Measurements from ENCODE around the gene NUP155. TPM values are rescaled to one million over a fixed set of nuclear protein-coding genes. Genes with fewer than 3 reads are reported as not detected.
"Not testable (repeated sequence)": the region's sequence is repeated elsewhere in the genome, so short reads cannot be mapped to it uniquely, and the experiment has no call there.

Gene NUP155
- 25.0 and 32.4 TPM in 2 replicates for total RNA-seq

- Histone ChIP-seq H4K20me1 (ENCODE audit: insufficient read depth, low read length) (peaks cover 6% of the 10 kb centered on the region), H3K4me3 (ENCODE audit: insufficient read depth, low read length) (peak within 1 kb of the TSS; percentile 94), H3K79me2 (ENCODE audit: insufficient read depth, low read length) (peaks cover 46% of the 10 kb centered on the region), H3K9me3 (ENCODE audit: low read depth, low read length) (no peaks in the 10 kb centered on the region), H3K36me3 (ENCODE audit: insufficient read depth, low read length) (no peaks in the 10 kb centered on the region), H3K27me3 (ENCODE audit: insufficient read depth, low read length) (no peaks in the 10 kb centered on the region), H2AFZ (ENCODE audit: low read length) (peak within 1 kb of the TSS; percentile 98), H3K4me1 (ENCODE audit: insufficient read depth, low read length) (peaks cover 14% of the 10 kb centered on the region), H3K4me2 (ENCODE audit: insufficient read depth, low read length) (peak within 1 kb of the TSS; percentile 98), H3K27ac (ENCODE audit: low read depth, low read length) (peak within 1 kb of the TSS; percentile 80)
- TF ChIP-seq CTCF (IDR thresholded peaks at IDR 0.05; ENCODE audit: extremely low read depth, low read depth, low read length): no peak
- peak; percentile 94 for DNase-seq (ENCODE audit: insufficient read length, low spot score, missing footprints)
Measured at GRCh38 chr5:37370864-37371726, at the start of gene NUP155. Gene NUP155 (minus strand): TSS chr5:37371106. CDS start chr5:37370977, 129 bp downstream.

GRCh38 chr5:37417347-37417746, 46.4 kb upstream of the NUP155 start:
- Histone ChIP-seq H3K79me2 (ENCODE audit: insufficient read depth, low read length) (no peaks in the 10 kb centered on the region), H3K4me3 (ENCODE audit: insufficient read depth, low read length) (no peak overlapping the region), H4K20me1 (ENCODE audit: insufficient read depth, low read length) (peaks cover 3% of the 10 kb centered on the region), H3K4me1 (ENCODE audit: insufficient read depth, low read length) (no peaks in the 10 kb centered on the region), H3K36me3 (ENCODE audit: insufficient read depth, low read length) (peaks cover 8% of the 10 kb centered on the region), H2AFZ (ENCODE audit: low read length) (no peak overlapping the region), H3K9me3 (ENCODE audit: low read depth, low read length) (no peaks in the 10 kb centered on the region), H3K27ac (ENCODE audit: low read depth, low read length) (no peak overlapping the region), H3K4me2 (ENCODE audit: insufficient read depth, low read length) (no peak overlapping the region), H3K27me3 (ENCODE audit: insufficient read depth, low read length) (no peaks in the 10 kb centered on the region)
- DNase-seq (ENCODE audit: insufficient read length, low spot score, missing footprints): no peak
- TF ChIP-seq CTCF (IDR thresholded peaks at IDR 0.05; ENCODE audit: extremely low read depth, low read depth, low read length): no peak

GRCh38 chr5:37415456-37415855, 44.5 kb upstream of the NUP155 start:
- not testable (repeated sequence) for H3K4me1 ChIP-seq (ENCODE audit: insufficient read depth, low read length); H3K36me3 ChIP-seq (ENCODE audit: insufficient read depth, low read length); H2AFZ ChIP-seq (ENCODE audit: low read length); H3K4me3 ChIP-seq (ENCODE audit: insufficient read depth, low read length); H3K9me3 ChIP-seq (ENCODE audit: low read depth, low read length); DNase-seq (ENCODE audit: insufficient read length, low spot score, missing footprints); H3K79me2 ChIP-seq (ENCODE audit: insufficient read depth, low read length); H3K4me2 ChIP-seq (ENCODE audit: insufficient read depth, low read length); H3K27ac ChIP-seq (ENCODE audit: low read depth, low read length); H4K20me1 ChIP-seq (ENCODE audit: insufficient read depth, low read length); H3K27me3 ChIP-seq (ENCODE audit: insufficient read depth, low read length)

- Histone ChIP-seq H3K27me3 (ENCODE audit: insufficient read depth, low read length) (no peaks in the 10 kb centered on the region), H2AFZ (ENCODE audit: low read length) (no peak overlapping the region), H3K4me3 (ENCODE audit: insufficient read depth, low read length) (no peak overlapping the region), H3K4me1 (ENCODE audit: insufficient read depth, low read length) (no peaks in the 10 kb centered on the region), H3K36me3 (ENCODE audit: insufficient read depth, low read length) (peaks cover 5% of the 10 kb centered on the region), H4K20me1 (ENCODE audit: insufficient read depth, low read length) (peaks cover 3% of the 10 kb centered on the region), H3K4me2 (ENCODE audit: insufficient read depth, low read length) (no peak overlapping the region), H3K79me2 (ENCODE audit: insufficient read depth, low read length) (no peaks in the 10 kb centered on the region), H3K9me3 (ENCODE audit: low read depth, low read length) (no peaks in the 10 kb centered on the region), H3K27ac (ENCODE audit: low read depth, low read length) (no peak overlapping the region)
- DNase-seq (ENCODE audit: insufficient read length, low spot score, missing footprints): no peak
- no peak for TF ChIP-seq CTCF (IDR thresholded peaks at IDR 0.05; ENCODE audit: extremely low read depth, low read depth, low read length)
Measured at GRCh38 chr5:37412515-37412914, 41.6 kb upstream of the NUP155 start.
